Spleen (tissue), 11 donors: ENCODE results near the gene C17orf114.

Experiments
- DNase-seq: peaks from one replicate; pipeline ENCODE4 v3.0.0-alpha.2; 2020
- H3K27ac ChIP-seq, 8 donors: fragments of 200-600 bp; sonication (generic) in 7 of 8; 1 replicate in 4 of 8; 2 replicates in 4 of 8; pipeline versions ENCODE4 v1.5.0 to v1.8.0; 2016 to 2021; ENCODE audit warnings: inconsistent platforms in 4 of 8, mild to moderate bottlenecking in 4 of 8, moderate library complexity in 1 of 8
- H3K27me3 ChIP-seq, 7 donors: fragments of 200-600 bp; sonication (generic) in 6 of 7; replicated peaks in 1 of 7; 1 replicate in 4 of 7; 2 replicates in 3 of 7; pipeline versions ENCODE4 v1.5.0 to v1.8.0; 2016 to 2021; ENCODE audit warnings: inconsistent platforms in 3 of 7, mild to moderate bottlenecking in 1 of 7
- H3K36me3 ChIP-seq, 6 donors: fragments of 200-600 bp; sonication (generic) in 5 of 6; 1 replicate in 4 of 6; 2 replicates in 2 of 6; pipeline versions ENCODE4 v1.5.0 to v1.8.0; 2016 to 2021; ENCODE audit warnings: inconsistent platforms in 2 of 6
- H3K4me1 ChIP-seq, 6 donors: fragments of 200-600 bp; sonication (generic) in 5 of 6; 1 replicate in 3 of 6; 2 replicates in 3 of 6; pipeline versions ENCODE4 v1.5.0 to v1.8.0; 2016 to 2021; ENCODE audit warnings: inconsistent platforms in 3 of 6
- H3K4me3 ChIP-seq, 8 donors: fragments of 200-600 bp; sonication (generic) in 7 of 8; 1 replicate in 4 of 8; 2 replicates in 4 of 8; pipeline versions ENCODE4 v1.5.0 to v1.8.0; 2016 to 2021; ENCODE audit warnings: inconsistent platforms in 4 of 8, mild to moderate bottlenecking in 4 of 8, moderate library complexity in 2 of 8
- H3K9me3 ChIP-seq, 8 donors: fragments of 200-600 bp; sonication (generic) in 7 of 8; 1 replicate in 4 of 8; 2 replicates in 4 of 8; pipeline versions ENCODE4 v1.5.0 to v1.8.0; 2016 to 2021; ENCODE audit warnings: inconsistent platforms in 4 of 8
- CTCF ChIP-seq, 11 experiments: fragments of 200-600 bp in 7 of 11; fragments of 450-650 bp in 4 of 11; sonication (generic) in 4 of 11; IDR thresholded peaks in 8 of 11; conservative IDR thresholded peaks in 3 of 11; 1 replicate in 7 of 11; 2 replicates in 4 of 11; pipeline versions ENCODE4 v1.4.0 to v1.8.0; 2016 to 2021; ENCODE audit warnings: antibody characterized with exemption in 11 of 11, inconsistent platforms in 4 of 11, mild to moderate bottlenecking in 1 of 11
- POLR2A ChIP-seq, 3 donors: fragments of 450-650 bp; IDR thresholded peaks; one replicate each; pipeline ENCODE4 v1.5.1; 2017; ENCODE audit warnings: antibody characterized with exemption in 3 of 3, mild to moderate bottlenecking in 1 of 3
- POLR2AphosphoS5 ChIP-seq, 3 donors: sonication (generic); formaldehyde crosslinking; IDR thresholded peaks; one replicate each; pipeline ENCODE4 v1.5.1; 2017; ENCODE audit warnings: antibody characterized with exemption in 3 of 3
- WGBS, 5 donors: extraction: QIAGEN DNeasy Blood & Tissue Kit in 3 of 5; methylation state at CpG; one replicate each; pipeline versions ENCODE4 v1.1.5 to v1.1.7; 2013 to 2018; 5-methylcytosine and 5-hydroxymethylcytosine counted together
- intact Hi-C: fragments of 100-400 bp; cut with DNase I; formaldehyde crosslinking; loops from one replicate; pipeline ENCODE4 v1.15.0; 2023; ENCODE audit warnings: low total_unique reads
- donor health status: healthy with polysubstance abuse.
- donor health status: DM: no; HTN: no; CAD: no; lungs with moderate emphysema.
- donor health status: DM: no; HTN: no; CAD: no.
- donor health status: Bipolar disorder and iron deficiency.
- donor health status: healthy.
- donor health status: DM: no; HTN: no; CAD: no.
- donor health status: DM: yes; HTN: yes; CAD: no.

The C17orf114 gene

GRCh38 chr17:4766201-4766600, 35.9 kb downstream of the C17orf114 start:
- H3K27ac ChIP-seq: peak overlapping the region in 7 of 8 donors; percentile 41 to 87 (median 77)
- TF ChIP-seq POLR2A (IDR thresholded peaks at IDR 0.05) (no peak), POLR2AphosphoS5 (IDR thresholded peaks at IDR 0.05) (peak in 1 of 3 donors; percentile 43), CTCF (IDR thresholded peaks at IDR 0.05 in 8 of 11, conservative IDR thresholded peaks at IDR 0.05 in 3 of 11) (no peak)

GRCh38 chr17:4764595-4764994, 37.5 kb downstream of the C17orf114 start:
- intact Hi-C loops: no loop called here

More at GRCh38 chr17:4766201-4766600, 35.9 kb downstream of the C17orf114 start:
- H3K4me1 ChIP-seq: peaks cover 0 to 30% (median 7%) of the 10 kb centered on the region in 6 donors
- 46 to 66% (median 55%) methylated on average over 3 of the region's 3 CpGs for WGBS, 5 donors
- DNase-seq: no peak
- no peak overlapping the region for H3K4me3 ChIP-seq
- no peaks in the 10 kb centered on the region for H3K9me3 ChIP-seq
- no peaks in the 10 kb centered on the region for H3K36me3 ChIP-seq
- intact Hi-C loops: no loop called here
- H3K27me3 ChIP-seq: no peaks in the 10 kb centered on the region

GRCh38 chr17:4759776-4760236, 42.3 kb downstream of the C17orf114 start:
- peaks cover 0 to 12% (median 5%) of the 10 kb centered on the region in 6 donors for H3K4me1 ChIP-seq
- intact Hi-C loops: no loop called here
- peak in 1 of 3 donors; percentile 44 for TF ChIP-seq POLR2AphosphoS5 (IDR thresholded peaks at IDR 0.05)
- TF ChIP-seq CTCF (IDR thresholded peaks at IDR 0.05 in 8 of 11, conservative IDR thresholded peaks at IDR 0.05 in 3 of 11): no peak
- TF ChIP-seq POLR2A (IDR thresholded peaks at IDR 0.05): no peak
- H3K4me3 ChIP-seq: no peak overlapping the region
- H3K27ac ChIP-seq: peak overlapping the region in 5 of 8 donors; percentile 34 to 66 (median 54)
- no peaks in the 10 kb centered on the region for H3K9me3 ChIP-seq
- no peaks in the 10 kb centered on the region for H3K36me3 ChIP-seq
- 68 to 82% (median 73%) methylated on average over 9 to 10 of the region's 10 CpGs for WGBS, 5 donors
- DNase-seq: no peak
- peaks cover 0 to 16% (median 0%) of the 10 kb centered on the region in 7 donors for H3K27me3 ChIP-seq

More at GRCh38 chr17:4764595-4764994, 37.5 kb downstream of the C17orf114 start:
- peak overlapping the region in 1 of 8 donors; percentile 3 for H3K4me3 ChIP-seq
- H3K9me3 ChIP-seq: no peaks in the 10 kb centered on the region
- H3K36me3 ChIP-seq: no peaks in the 10 kb centered on the region
- DNase-seq: no peak
- TF ChIP-seq POLR2AphosphoS5 (IDR thresholded peaks at IDR 0.05): peak in 1 of 3 donors; percentile 53
- no peak for TF ChIP-seq POLR2A (IDR thresholded peaks at IDR 0.05)
- TF ChIP-seq CTCF (IDR thresholded peaks at IDR 0.05 in 8 of 11, conservative IDR thresholded peaks at IDR 0.05 in 3 of 11): peak in 2 of 11 experiments; percentile 19 to 40
- 36 to 47% (median 40%) methylated on average over 3 of the region's 3 CpGs for WGBS, 5 donors
- H3K4me1 ChIP-seq: peaks cover 0 to 28% (median 7%) of the 10 kb centered on the region in 6 donors
- H3K27me3 ChIP-seq: peaks cover 0 to 5% (median 0%) of the 10 kb centered on the region in 7 donors
- H3K27ac ChIP-seq: peak overlapping the region in 6 of 8 donors; percentile 69 to 87 (median 82)

- intact Hi-C loops: no loop called here
- 90 to 95% (median 91%) methylated on average over 1 of the region's 1 CpG for WGBS, 5 donors
- Histone ChIP-seq H3K27me3 (peaks cover 0 to 45% (median 0%) of the 10 kb centered on the region in 7 donors), H3K9me3 (no peaks in the 10 kb centered on the region), H3K27ac (no peak overlapping the region), H3K4me3 (no peak overlapping the region), H3K4me1 (peaks cover under 1 to 7% (median 4%) of the 10 kb centered on the region in 6 donors), H3K36me3 (no peaks in the 10 kb centered on the region)
- DNase-seq: no peak
- TF ChIP-seq CTCF (IDR thresholded peaks at IDR 0.05 in 8 of 11, conservative IDR thresholded peaks at IDR 0.05 in 3 of 11): no peak
- no peak for TF ChIP-seq POLR2AphosphoS5 (IDR thresholded peaks at IDR 0.05)
- no peak for TF ChIP-seq POLR2A (IDR thresholded peaks at IDR 0.05)
These were observed 48.7 kb downstream of the C17orf114 start for GRCh38 chr17:4753392-4753791.
